Gastroesophageal sphincter (tissue), 4 donors: ENCODE measurements around the gene DNM3. TPM values are rescaled to one million over a fixed set of nuclear protein-coding genes. Genes with fewer than 3 reads are reported as not detected.
"Not testable (repeated sequence)": the region's sequence is repeated elsewhere in the genome, so short reads cannot be mapped to it uniquely, and the experiment has no call there.

Source experiments
- ATAC-seq: fragments of 150-250 bp; one replicate; pipeline ENCODE4 v1.9.1; 2016; ENCODE audit warnings: mild to moderate bottlenecking, moderate library complexity
- H3K27ac ChIP-seq, 4 donors: fragments of 200-600 bp; sonication (generic) in 3 of 4; 1 replicate in 3 of 4; 2 replicates in 1 of 4; pipeline ENCODE4 v1.5.1; 2016 to 2019
- H3K27me3 ChIP-seq: fragments of 200-600 bp; sonication (generic); one replicate; pipeline ENCODE4 v1.5.1; 2019
- H3K36me3 ChIP-seq, 2 donors: fragments of 200-600 bp; sonication (generic); one replicate each; pipeline ENCODE4 v1.5.1; 2019; ENCODE audit warnings: control low read depth in 1 of 2
- H3K4me1 ChIP-seq, 3 donors: fragments of 200-600 bp; sonication (generic); 1 replicate in 2 of 3; 2 replicates in 1 of 3; pipeline ENCODE4 v1.5.1; 2016 to 2019; ENCODE audit warnings: control low read depth in 2 of 3
- H3K4me3 ChIP-seq, 2 donors: fragments of 200-600 bp; sonication (generic); one replicate each; pipeline ENCODE4 v1.5.1; 2019; ENCODE audit warnings: mild to moderate bottlenecking in 1 of 2, moderate library complexity in 1 of 2
- H3K9me3 ChIP-seq, 3 donors: fragments of 200-600 bp; sonication (generic); one replicate each; pipeline ENCODE4 v1.5.1; 2017 to 2019; ENCODE audit warnings: control low read depth in 2 of 3
- EP300 ChIP-seq: sonication (generic); formaldehyde crosslinking; IDR thresholded peaks from one replicate; pipeline ENCODE4 v1.6.1; 2017; ENCODE audit warnings: antibody characterized with exemption, mild to moderate bottlenecking
- POLR2A ChIP-seq, 2 donors: fragments of 450-650 bp; IDR thresholded peaks; one replicate each; pipeline ENCODE4 v1.6.1; 2017; ENCODE audit warnings: antibody characterized with exemption in 2 of 2, mild to moderate bottlenecking in 2 of 2, moderate library complexity in 1 of 2
- POLR2AphosphoS5 ChIP-seq: sonication (generic); formaldehyde crosslinking; IDR thresholded peaks from one replicate; pipeline ENCODE4 v1.6.1; 2017; ENCODE audit warnings: antibody characterized with exemption
- WGBS, 2 donors: methylation state at CpG; one replicate each; pipeline ENCODE4 v1.1.5; 2018; ENCODE audit warnings: low coverage in 1 of 2; 5-methylcytosine and 5-hydroxymethylcytosine counted together
- total RNA-seq, 4 donors: library from RNA; depleted of rRNA; stranded (reverse); fragments of >200 nt; gene quantifications; one replicate each; pipeline ENCODE4 v1.1.0, GENCODE V29; 2016
- TF ChIP-seq, protein P1 (sequence below), 4 experiments: fragments of 200-600 bp in 2 of 4; fragments of 450-650 bp in 2 of 4; sonication (generic) in 1 of 4; IDR thresholded peaks; one replicate each; pipeline ENCODE4 v1.5.1; 2017 to 2019; ENCODE audit warnings: antibody characterized with exemption in 4 of 4, mild to moderate bottlenecking in 2 of 4, moderate library complexity in 2 of 4

Gene DNM3
- total RNA-seq, 4 donors from 2014 or later = 1.9 to 5.0 (median 3.9) TPM

DNA sequence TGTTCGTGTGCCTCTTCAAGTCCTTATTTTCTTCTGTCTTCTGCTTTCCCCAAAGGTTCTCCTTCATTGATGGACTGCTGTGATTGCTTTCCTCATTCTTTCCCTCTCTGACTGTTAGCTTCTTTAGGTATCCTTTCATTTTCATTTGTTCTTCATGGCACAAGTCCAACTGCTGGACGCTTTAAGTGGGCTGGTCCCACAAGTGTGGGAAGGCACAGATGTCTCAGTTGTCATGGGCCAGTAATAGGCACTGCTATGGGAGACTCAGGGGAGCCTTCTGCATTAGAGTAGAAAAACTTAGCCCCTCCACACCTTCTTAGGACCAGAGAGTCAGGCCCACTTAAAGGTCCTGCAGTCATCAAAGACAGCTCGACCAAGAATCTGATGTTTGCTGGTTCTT is 456.8 kb downstream of the DNM3 start:
- H3K4me1 ChIP-seq = peaks cover 0 to 7% (median 0%) of the 10 kb centered on the region in 3 donors
- WGBS, 2 donors = 65 to 100% methylated on average over 1 to 2 of the region's 3 CpGs
- no peak overlapping the region for H3K27ac ChIP-seq
- peaks cover 0 to 9% (median 0%) of the 10 kb centered on the region in 3 donors for H3K9me3 ChIP-seq
- H3K27me3 ChIP-seq = no peaks in the 10 kb centered on the region
- no peak overlapping the region for H3K4me3 ChIP-seq
- ATAC-seq = no peak
- TF ChIP-seq, protein P1, sequence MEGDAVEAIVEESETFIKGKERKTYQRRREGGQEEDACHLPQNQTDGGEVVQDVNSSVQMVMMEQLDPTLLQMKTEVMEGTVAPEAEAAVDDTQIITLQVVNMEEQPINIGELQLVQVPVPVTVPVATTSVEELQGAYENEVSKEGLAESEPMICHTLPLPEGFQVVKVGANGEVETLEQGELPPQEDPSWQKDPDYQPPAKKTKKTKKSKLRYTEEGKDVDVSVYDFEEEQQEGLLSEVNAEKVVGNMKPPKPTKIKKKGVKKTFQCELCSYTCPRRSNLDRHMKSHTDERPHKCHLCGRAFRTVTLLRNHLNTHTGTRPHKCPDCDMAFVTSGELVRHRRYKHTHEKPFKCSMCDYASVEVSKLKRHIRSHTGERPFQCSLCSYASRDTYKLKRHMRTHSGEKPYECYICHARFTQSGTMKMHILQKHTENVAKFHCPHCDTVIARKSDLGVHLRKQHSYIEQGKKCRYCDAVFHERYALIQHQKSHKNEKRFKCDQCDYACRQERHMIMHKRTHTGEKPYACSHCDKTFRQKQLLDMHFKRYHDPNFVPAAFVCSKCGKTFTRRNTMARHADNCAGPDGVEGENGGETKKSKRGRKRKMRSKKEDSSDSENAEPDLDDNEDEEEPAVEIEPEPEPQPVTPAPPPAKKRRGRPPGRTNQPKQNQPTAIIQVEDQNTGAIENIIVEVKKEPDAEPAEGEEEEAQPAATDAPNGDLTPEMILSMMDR (IDR thresholded peaks at IDR 0.05) = no peak
- TF ChIP-seq EP300 (no peak), POLR2AphosphoS5 (no peak), POLR2A (IDR thresholded peaks at IDR 0.05) (no peak)
- H3K36me3 ChIP-seq = no peaks in the 10 kb centered on the region

DNA sequence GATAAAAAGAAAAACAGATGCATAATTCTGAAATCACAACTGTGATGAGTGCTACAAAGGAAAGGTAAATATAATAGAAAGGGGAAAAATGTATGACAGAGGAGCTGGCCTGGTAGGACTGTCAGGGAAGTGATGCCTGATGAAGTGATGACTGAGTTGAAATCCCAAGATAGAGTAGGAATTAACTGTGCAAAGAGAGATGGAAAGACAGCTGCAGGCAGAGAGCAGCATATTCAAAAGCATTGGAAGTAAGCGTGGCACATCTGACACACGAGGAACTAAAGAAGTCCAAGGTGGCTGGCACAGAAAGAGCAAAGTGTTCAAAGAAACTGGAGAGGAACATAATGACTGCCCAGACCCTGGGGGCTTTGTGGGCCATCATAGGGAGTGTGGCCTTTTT is 457.6 kb downstream of the DNM3 start:
- Histone ChIP-seq H3K9me3 (peaks cover 0 to 9% (median 0%) of the 10 kb centered on the region in 3 donors), H3K36me3 (no peaks in the 10 kb centered on the region), H3K4me3 (no peak overlapping the region), H3K4me1 (no peaks in the 10 kb centered on the region), H3K27me3 (no peaks in the 10 kb centered on the region), H3K27ac (no peak overlapping the region)
- TF ChIP-seq POLR2A (IDR thresholded peaks at IDR 0.05) (no peak), POLR2AphosphoS5 (no peak), EP300 (no peak)
- TF ChIP-seq, protein P1 (IDR thresholded peaks at IDR 0.05) = no peak
- 94 to 95% methylated on average over 2 of the region's 2 CpGs for WGBS, 2 donors
- no peak for ATAC-seq

DNA sequence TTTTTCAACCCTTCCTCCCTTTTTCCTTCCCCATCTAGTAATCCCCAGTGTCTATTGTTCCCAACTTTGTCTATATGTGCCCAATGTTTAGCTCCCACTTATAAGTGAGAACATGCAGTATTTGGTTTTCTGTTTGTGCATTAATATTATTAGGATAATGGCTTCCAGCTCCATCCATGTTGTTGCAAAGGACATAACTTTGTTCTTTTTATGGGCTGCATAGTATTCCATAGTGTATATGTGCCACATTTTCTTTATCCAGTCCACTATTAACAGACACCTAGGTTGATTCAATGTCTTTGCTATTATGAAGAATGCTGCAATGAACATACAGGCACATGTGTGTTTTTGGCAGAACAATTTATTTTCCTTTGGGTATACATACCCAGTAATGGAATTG is 458.2 kb downstream of the DNM3 start:
- Histone ChIP-seq H3K4me1 (no peaks in the 10 kb centered on the region), H3K4me3 (no peak overlapping the region), H3K27me3 (no peaks in the 10 kb centered on the region), H3K9me3 (peaks cover 0 to 9% (median 0%) of the 10 kb centered on the region in 3 donors), H3K27ac (no peak overlapping the region), H3K36me3 (no peaks in the 10 kb centered on the region)
- no peak for TF ChIP-seq EP300
- TF ChIP-seq POLR2A (IDR thresholded peaks at IDR 0.05) = no peak
- no peak for TF ChIP-seq POLR2AphosphoS5
- TF ChIP-seq, protein P1 (IDR thresholded peaks at IDR 0.05) = no peak
- ATAC-seq = no peak

DNA sequence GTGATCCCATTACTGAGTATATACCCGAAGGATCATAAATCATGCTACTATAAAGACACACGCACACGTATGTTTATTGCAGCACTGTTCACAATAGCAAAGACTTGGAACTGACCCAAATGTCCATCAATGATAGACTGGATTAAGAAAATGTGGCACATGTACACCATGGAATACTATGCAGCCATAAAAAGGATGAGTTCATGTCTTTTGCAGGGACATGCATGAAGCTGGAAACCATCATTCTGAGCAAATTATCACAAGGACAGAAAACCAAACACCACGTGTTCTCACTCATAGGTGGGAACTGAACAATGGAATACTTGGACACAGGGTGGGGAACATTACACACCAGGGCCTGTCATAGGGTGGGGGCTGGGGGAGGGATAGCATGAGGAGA is 466.2 kb downstream of the DNM3 start:
- H3K27ac ChIP-seq, H3K27me3 ChIP-seq, ATAC-seq, H3K4me1 ChIP-seq, H3K36me3 ChIP-seq, H3K4me3 ChIP-seq, H3K9me3 ChIP-seq: not testable (repeated sequence)
- 87 to 91% methylated on average over 4 of the region's 4 CpGs for WGBS, 2 donors

DNA sequence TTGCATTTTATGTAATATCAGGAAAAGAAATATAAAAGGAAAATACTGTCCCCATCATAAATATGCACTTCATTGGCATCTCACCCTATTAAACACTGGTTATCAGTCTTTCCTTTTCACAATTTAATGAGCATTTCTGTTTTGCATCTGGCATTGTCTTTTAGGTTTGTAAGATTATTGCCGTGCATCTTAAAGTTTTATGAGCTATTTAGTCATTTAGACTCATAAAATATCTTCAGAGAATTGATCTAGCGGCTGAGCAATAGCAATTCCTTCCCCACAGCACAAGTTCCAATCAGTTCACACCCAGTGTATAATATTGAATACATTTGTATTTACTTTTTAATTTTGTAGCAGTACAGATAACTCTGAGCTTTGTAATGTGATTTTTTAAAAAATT is 466.8 kb downstream of the DNM3 start:
- no peaks in the 10 kb centered on the region for H3K9me3 ChIP-seq
- H3K27me3 ChIP-seq = no peaks in the 10 kb centered on the region
- ATAC-seq = no peak
- TF ChIP-seq POLR2AphosphoS5 (no peak), EP300 (no peak), POLR2A (IDR thresholded peaks at IDR 0.05) (no peak)
- TF ChIP-seq, protein P1 (IDR thresholded peaks at IDR 0.05) = no peak
- no peak overlapping the region for H3K4me3 ChIP-seq
- H3K4me1 ChIP-seq = no peaks in the 10 kb centered on the region
- no peaks in the 10 kb centered on the region for H3K36me3 ChIP-seq
- 67 to 75% methylated on average over 2 of the region's 2 CpGs for WGBS, 2 donors
- H3K27ac ChIP-seq = no peak overlapping the region

DNA sequence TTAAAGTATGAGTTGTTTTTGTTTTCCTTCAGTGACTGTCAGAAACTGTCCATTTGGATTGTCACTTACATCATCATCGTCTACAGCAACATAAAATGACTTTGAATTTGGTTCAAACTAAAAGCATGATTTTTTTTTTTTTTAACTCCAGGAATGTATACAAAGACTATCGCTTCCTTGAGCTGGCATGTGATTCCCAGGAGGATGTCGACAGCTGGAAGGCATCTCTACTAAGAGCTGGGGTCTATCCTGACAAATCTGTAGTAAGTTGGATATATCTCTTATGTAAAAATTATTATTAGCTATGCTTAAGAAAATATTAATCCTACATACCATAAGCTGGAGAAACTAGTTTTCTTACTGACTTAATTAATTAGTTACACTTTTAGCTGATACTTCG is 467.3 kb downstream of the DNM3 start:
- Histone ChIP-seq H3K4me3 (no peak overlapping the region), H3K36me3 (no peaks in the 10 kb centered on the region), H3K27ac (no peak overlapping the region), H3K9me3 (no peaks in the 10 kb centered on the region), H3K4me1 (no peaks in the 10 kb centered on the region), H3K27me3 (no peaks in the 10 kb centered on the region)
- ATAC-seq = no peak
- TF ChIP-seq POLR2A (IDR thresholded peaks at IDR 0.05) = no peak
- TF ChIP-seq, protein P1 (IDR thresholded peaks at IDR 0.05) = no peak
- no peak for TF ChIP-seq POLR2AphosphoS5
- WGBS, 2 donors = 50% methylated on average over 4 of the region's 4 CpGs
